DND-41 (cell line): ENCODE data around the gene SIRT7.

Experiments used
- ATAC-seq: fragments of 200-7000 bp; cut with Tn5 transposase; 3 replicates; pipeline ENCODE4 v1.9.1; 2021; ENCODE audit warnings: low read depth; ENCODE audit not compliant: insufficient read depth
- DNase-seq: peaks from one replicate; pipeline ENCODE4 v3.0.0-alpha.2; 2020
- H2AFZ ChIP-seq: 2 replicates; pipeline ENCODE4 v1.6.0; 2012; ENCODE audit warnings: low read depth, low read length
- H3K27ac ChIP-seq: 2 replicates; pipeline ENCODE4 v1.5.1; 2012; ENCODE audit warnings: low read length, inconsistent platforms
- H3K27me3 ChIP-seq: fragments of 200-600 bp; sonication (generic); 2 replicates; pipeline ENCODE4 v1.6.0; 2012; ENCODE audit warnings: low read length, mild to moderate bottlenecking, inconsistent platforms; ENCODE audit not compliant: insufficient read depth, poor library complexity
- H3K36me3 ChIP-seq: 2 replicates; pipeline ENCODE4 v1.5.1; 2012; ENCODE audit warnings: low read length, inconsistent platforms; ENCODE audit not compliant: insufficient read depth
- H3K4me1 ChIP-seq: 2 replicates; pipeline ENCODE4 v1.5.1; 2012; ENCODE audit warnings: mild to moderate bottlenecking, low read length; ENCODE audit not compliant: insufficient read depth
- H3K4me2 ChIP-seq: 2 replicates; pipeline ENCODE4 v1.6.0; 2012; ENCODE audit warnings: mild to moderate bottlenecking, moderate library complexity, low read length, inconsistent platforms; ENCODE audit not compliant: insufficient read depth
- H3K4me3 ChIP-seq, 2 experiments: fragments of 200-600 bp in 1 of 2; shearing (Covaris generic) in 1 of 2; 2 replicates each; pipeline ENCODE4 v1.5.1; 2012 to 2016; ENCODE audit warnings: inconsistent platforms in 2 of 2, low read length in 2 of 2, mild to moderate bottlenecking in 2 of 2, low read depth in 1 of 2, moderate library complexity in 1 of 2
- H3K79me2 ChIP-seq: 2 replicates; pipeline ENCODE4 v1.6.0; 2012; ENCODE audit warnings: low read length, inconsistent platforms; ENCODE audit not compliant: insufficient read depth
- H3K9ac ChIP-seq: 2 replicates; pipeline ENCODE4 v1.6.0; 2012; ENCODE audit warnings: low read depth, mild to moderate bottlenecking, inconsistent platforms, low read length, moderate library complexity
- H3K9me3 ChIP-seq: 2 replicates; pipeline ENCODE4 v1.5.1; 2012; ENCODE audit warnings: low read length, moderate library complexity, mild to moderate bottlenecking, inconsistent platforms; ENCODE audit not compliant: insufficient read depth, severe bottlenecking
- H4K20me1 ChIP-seq: 2 replicates; pipeline ENCODE4 v1.6.0; 2012; ENCODE audit warnings: low read length; ENCODE audit not compliant: insufficient read depth
- EZH2 ChIP-seq: IDR thresholded peaks from 3 replicates; pipeline ENCODE4 v1.6.1; 2012; ENCODE audit warnings: borderline replicate concordance, low read depth, mild to moderate bottlenecking, moderate library complexity, low read length, inconsistent platforms; ENCODE audit not compliant: severe bottlenecking
- TF ChIP-seq, protein P1 (sequence below): IDR thresholded peaks from 2 replicates; pipeline ENCODE4 v1.5.1; 2012; ENCODE audit warnings: borderline replicate concordance, low read length, moderate library complexity, mild to moderate bottlenecking; ENCODE audit not compliant: poor library complexity, severe bottlenecking; ENCODE audit errors: extremely low read depth

Gene SIRT7

GRCh38 chr17:81939881-81940385, 22.0 kb upstream of the SIRT7 start:
- no peak overlapping the region for H3K4me2 ChIP-seq
- H3K4me3 ChIP-seq: no peak overlapping the region
- H3K36me3 ChIP-seq: no peaks in the 10 kb centered on the region
- no peaks in the 10 kb centered on the region for H3K27me3 ChIP-seq
- no peak overlapping the region for H2AFZ ChIP-seq
- ATAC-seq: no peak
- H3K79me2 ChIP-seq: no peaks in the 10 kb centered on the region
- TF ChIP-seq EZH2: no peak
- TF ChIP-seq, protein P1, sequence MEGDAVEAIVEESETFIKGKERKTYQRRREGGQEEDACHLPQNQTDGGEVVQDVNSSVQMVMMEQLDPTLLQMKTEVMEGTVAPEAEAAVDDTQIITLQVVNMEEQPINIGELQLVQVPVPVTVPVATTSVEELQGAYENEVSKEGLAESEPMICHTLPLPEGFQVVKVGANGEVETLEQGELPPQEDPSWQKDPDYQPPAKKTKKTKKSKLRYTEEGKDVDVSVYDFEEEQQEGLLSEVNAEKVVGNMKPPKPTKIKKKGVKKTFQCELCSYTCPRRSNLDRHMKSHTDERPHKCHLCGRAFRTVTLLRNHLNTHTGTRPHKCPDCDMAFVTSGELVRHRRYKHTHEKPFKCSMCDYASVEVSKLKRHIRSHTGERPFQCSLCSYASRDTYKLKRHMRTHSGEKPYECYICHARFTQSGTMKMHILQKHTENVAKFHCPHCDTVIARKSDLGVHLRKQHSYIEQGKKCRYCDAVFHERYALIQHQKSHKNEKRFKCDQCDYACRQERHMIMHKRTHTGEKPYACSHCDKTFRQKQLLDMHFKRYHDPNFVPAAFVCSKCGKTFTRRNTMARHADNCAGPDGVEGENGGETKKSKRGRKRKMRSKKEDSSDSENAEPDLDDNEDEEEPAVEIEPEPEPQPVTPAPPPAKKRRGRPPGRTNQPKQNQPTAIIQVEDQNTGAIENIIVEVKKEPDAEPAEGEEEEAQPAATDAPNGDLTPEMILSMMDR: no peak
- no peak overlapping the region for H3K9ac ChIP-seq
- H3K9me3 ChIP-seq: no peaks in the 10 kb centered on the region
- DNase-seq: no peak
- H3K4me1 ChIP-seq: no peaks in the 10 kb centered on the region
- H4K20me1 ChIP-seq: no peaks in the 10 kb centered on the region
- H3K27ac ChIP-seq: no peak overlapping the region

- Histone ChIP-seq H3K4me2 (no peak overlapping the region), H4K20me1 (no peaks in the 10 kb centered on the region), H3K9me3 (no peaks in the 10 kb centered on the region), H3K4me3 (no peak overlapping the region), H3K27me3 (no peaks in the 10 kb centered on the region), H3K4me1 (no peaks in the 10 kb centered on the region), H3K27ac (no peak overlapping the region), H3K36me3 (no peaks in the 10 kb centered on the region), H3K79me2 (no peaks in the 10 kb centered on the region), H2AFZ (no peak overlapping the region), H3K9ac (no peak overlapping the region)
- TF ChIP-seq EZH2: no peak
- TF ChIP-seq, protein P1: no peak
- no peak for ATAC-seq
- DNase-seq: no peak
These were observed 21.2 kb upstream of the SIRT7 start for GRCh38 chr17:81939218-81939617.

DNA sequence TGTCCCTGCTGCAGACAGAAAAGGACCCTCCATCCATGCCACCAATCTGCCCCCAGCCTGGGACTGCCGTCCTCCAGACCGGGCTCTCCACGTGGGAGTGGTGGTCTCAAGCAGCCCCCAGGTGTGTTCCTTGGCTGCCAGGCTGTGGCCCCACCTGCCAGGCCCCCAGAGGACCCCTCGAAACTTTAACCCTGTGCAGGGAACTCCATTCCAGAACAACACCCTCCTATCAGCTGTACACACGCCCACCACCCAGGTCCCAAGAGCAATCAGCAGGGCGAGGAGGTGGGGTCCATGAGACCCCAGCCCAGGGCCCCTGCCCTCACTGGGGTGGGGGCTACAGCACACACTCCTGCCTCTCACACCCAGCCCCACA, 17.7 kb upstream of the SIRT7 start:
- Histone ChIP-seq H3K27me3 (no peaks in the 10 kb centered on the region), H3K4me1 (no peaks in the 10 kb centered on the region), H3K36me3 (no peaks in the 10 kb centered on the region), H3K4me3 (no peak overlapping the region), H3K9ac (no peak overlapping the region), H2AFZ (no peak overlapping the region), H4K20me1 (no peaks in the 10 kb centered on the region), H3K79me2 (no peaks in the 10 kb centered on the region), H3K9me3 (no peaks in the 10 kb centered on the region), H3K4me2 (no peak overlapping the region), H3K27ac (no peak overlapping the region)
- ATAC-seq (no peak), DNase-seq (no peak)
- TF ChIP-seq, protein P1: no peak
- TF ChIP-seq EZH2: no peak
